Sigmoid colon (tissue), 4 donors: ENCODE data around the gene CCM2L.

Experiments used
- EP300 ChIP-seq, 4 donors: sonication (generic); formaldehyde crosslinking; IDR thresholded peaks; one replicate each; pipeline ENCODE4 v1.6.1; 2017; ENCODE audit warnings: antibody characterized with exemption in 4 of 4
- POLR2A ChIP-seq, 2 donors: fragments of 450-650 bp; IDR thresholded peaks; one replicate each; pipeline ENCODE4 v1.6.1; 2016; ENCODE audit warnings: antibody characterized with exemption in 2 of 2, mild to moderate bottlenecking in 2 of 2, moderate library complexity in 2 of 2
- POLR2AphosphoS5 ChIP-seq, 4 donors: sonication (generic); formaldehyde crosslinking; IDR thresholded peaks; one replicate each; pipeline ENCODE4 v1.6.1; 2017; ENCODE audit warnings: antibody characterized with exemption in 4 of 4
- TF ChIP-seq, protein P1 (sequence below), 4 experiments: fragments of 450-650 bp in 3 of 4; fragments of 200-600 bp in 1 of 4; IDR thresholded peaks; one replicate each; pipeline ENCODE4 v1.5.1; 2016 to 2019; ENCODE audit warnings: antibody characterized with exemption in 4 of 4, mild to moderate bottlenecking in 3 of 4, moderate library complexity in 2 of 4

DNA sequence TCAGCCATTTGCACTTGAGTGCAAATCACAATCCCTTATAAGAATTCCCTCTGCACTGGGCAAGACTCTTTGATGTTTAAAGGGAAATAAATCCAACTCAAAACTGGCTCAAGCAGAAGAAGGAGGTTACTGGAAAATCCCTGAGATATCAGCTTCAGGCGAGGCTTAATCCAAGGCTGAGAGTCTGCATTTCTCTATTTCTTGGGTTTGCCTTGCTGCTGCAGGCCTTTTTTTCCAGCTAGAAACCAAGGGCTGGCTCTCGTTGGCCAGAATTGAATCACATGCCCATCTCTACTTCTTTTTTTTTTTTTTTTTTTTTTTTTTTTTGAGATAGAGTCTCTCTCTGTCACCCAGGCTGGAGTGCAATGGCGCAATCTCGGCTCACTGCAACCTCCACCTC lies 53.5 kb downstream of the CCM2L start:
- TF ChIP-seq, protein P1, sequence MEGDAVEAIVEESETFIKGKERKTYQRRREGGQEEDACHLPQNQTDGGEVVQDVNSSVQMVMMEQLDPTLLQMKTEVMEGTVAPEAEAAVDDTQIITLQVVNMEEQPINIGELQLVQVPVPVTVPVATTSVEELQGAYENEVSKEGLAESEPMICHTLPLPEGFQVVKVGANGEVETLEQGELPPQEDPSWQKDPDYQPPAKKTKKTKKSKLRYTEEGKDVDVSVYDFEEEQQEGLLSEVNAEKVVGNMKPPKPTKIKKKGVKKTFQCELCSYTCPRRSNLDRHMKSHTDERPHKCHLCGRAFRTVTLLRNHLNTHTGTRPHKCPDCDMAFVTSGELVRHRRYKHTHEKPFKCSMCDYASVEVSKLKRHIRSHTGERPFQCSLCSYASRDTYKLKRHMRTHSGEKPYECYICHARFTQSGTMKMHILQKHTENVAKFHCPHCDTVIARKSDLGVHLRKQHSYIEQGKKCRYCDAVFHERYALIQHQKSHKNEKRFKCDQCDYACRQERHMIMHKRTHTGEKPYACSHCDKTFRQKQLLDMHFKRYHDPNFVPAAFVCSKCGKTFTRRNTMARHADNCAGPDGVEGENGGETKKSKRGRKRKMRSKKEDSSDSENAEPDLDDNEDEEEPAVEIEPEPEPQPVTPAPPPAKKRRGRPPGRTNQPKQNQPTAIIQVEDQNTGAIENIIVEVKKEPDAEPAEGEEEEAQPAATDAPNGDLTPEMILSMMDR (IDR thresholded peaks at IDR 0.05) = no peak
- TF ChIP-seq EP300 (IDR thresholded peaks at IDR 0.05) = no peak
- no peak for TF ChIP-seq POLR2A (IDR thresholded peaks at IDR 0.05)
- no peak for TF ChIP-seq POLR2AphosphoS5 (IDR thresholded peaks at IDR 0.05)
